ENCODE results near the gene CLCN2.

CLCN2 gene

GRCh38 chr3:184307915-184308314, 53.5 kb downstream of the CLCN2 start:
- peaks cover 45% of the 10 kb centered on the region for H3K36me3 ChIP-seq (ENCODE audit: control insufficient read depth, insufficient read depth, low read length)
- H3K9ac ChIP-seq (ENCODE audit: low read depth, low read length): no peak overlapping the region
- no peaks in the 10 kb centered on the region for H3K9me3 ChIP-seq (ENCODE audit: control insufficient read depth, insufficient read depth, low read length)
- no peak overlapping the region for H3K4me3 ChIP-seq (ENCODE audit: low read depth, low read length)
- no peaks in the 10 kb centered on the region for H3K4me1 ChIP-seq (ENCODE audit: control insufficient read depth, insufficient read depth, low read length)
- H3K27me3 ChIP-seq (ENCODE audit: control insufficient read depth, insufficient read depth, low read length): no peaks in the 10 kb centered on the region

GRCh38 chr3:184306341-184306972, 54.9 kb downstream of the CLCN2 start:
- Histone ChIP-seq H3K9me3 (ENCODE audit: control insufficient read depth, insufficient read depth, low read length) (no peaks in the 10 kb centered on the region), H3K4me1 (ENCODE audit: control insufficient read depth, insufficient read depth, low read length) (no peaks in the 10 kb centered on the region), H3K9ac (ENCODE audit: low read depth, low read length) (no peak overlapping the region), H3K27me3 (ENCODE audit: control insufficient read depth, insufficient read depth, low read length) (no peaks in the 10 kb centered on the region), H3K36me3 (ENCODE audit: control insufficient read depth, insufficient read depth, low read length) (peaks cover 59% of the 10 kb centered on the region), H3K4me3 (ENCODE audit: low read depth, low read length) (no peak overlapping the region)

GRCh38 chr3:184305577-184305976, 55.8 kb downstream of the CLCN2 start:
- Histone ChIP-seq H3K9me3 (ENCODE audit: control insufficient read depth, insufficient read depth, low read length) (no peaks in the 10 kb centered on the region), H3K27me3 (ENCODE audit: control insufficient read depth, insufficient read depth, low read length) (no peaks in the 10 kb centered on the region)

GRCh38 chr3:184300378-184300720, 61.1 kb downstream of the CLCN2 start:
- peaks cover 28% of the 10 kb centered on the region for H3K36me3 ChIP-seq (ENCODE audit: control insufficient read depth, insufficient read depth, low read length)
- peak overlapping the region; percentile 94 for H3K4me3 ChIP-seq (ENCODE audit: low read depth, low read length)
- H3K27me3 ChIP-seq (ENCODE audit: control insufficient read depth, insufficient read depth, low read length): no peaks in the 10 kb centered on the region

More at GRCh38 chr3:184305577-184305976, 55.8 kb downstream of the CLCN2 start:
- Histone ChIP-seq H3K9ac (ENCODE audit: low read depth, low read length) (no peak overlapping the region), H3K4me3 (ENCODE audit: low read depth, low read length) (no peak overlapping the region), H3K36me3 (ENCODE audit: control insufficient read depth, insufficient read depth, low read length) (peaks cover 61% of the 10 kb centered on the region), H3K4me1 (ENCODE audit: control insufficient read depth, insufficient read depth, low read length) (no peaks in the 10 kb centered on the region)

GRCh38 chr3:184299488-184300377, 61.7 kb downstream of the CLCN2 start:
- Histone ChIP-seq H3K9ac (ENCODE audit: low read depth, low read length) (peak overlapping the region; percentile 27), H3K4me1 (ENCODE audit: control insufficient read depth, insufficient read depth, low read length) (no peaks in the 10 kb centered on the region), H3K4me3 (ENCODE audit: low read depth, low read length) (peak overlapping the region; percentile 94), H3K9me3 (ENCODE audit: control insufficient read depth, insufficient read depth, low read length) (no peaks in the 10 kb centered on the region), H3K27me3 (ENCODE audit: control insufficient read depth, insufficient read depth, low read length) (no peaks in the 10 kb centered on the region), H3K36me3 (ENCODE audit: control insufficient read depth, insufficient read depth, low read length) (peaks cover 28% of the 10 kb centered on the region)

More at GRCh38 chr3:184300378-184300720, 61.1 kb downstream of the CLCN2 start:
- Histone ChIP-seq H3K9me3 (ENCODE audit: control insufficient read depth, insufficient read depth, low read length) (no peaks in the 10 kb centered on the region), H3K9ac (ENCODE audit: low read depth, low read length) (no peak overlapping the region), H3K4me1 (ENCODE audit: control insufficient read depth, insufficient read depth, low read length) (no peaks in the 10 kb centered on the region)

- Histone ChIP-seq H3K4me1 (ENCODE audit: control insufficient read depth, insufficient read depth, low read length) (no peaks in the 10 kb centered on the region), H3K4me3 (ENCODE audit: low read depth, low read length) (peak within 1 kb of the TSS; percentile 94), H3K27me3 (ENCODE audit: control insufficient read depth, insufficient read depth, low read length) (no peaks in the 10 kb centered on the region), H3K9ac (ENCODE audit: low read depth, low read length) (peak within 1 kb of the TSS; percentile 48), H3K9me3 (ENCODE audit: control insufficient read depth, insufficient read depth, low read length) (no peaks in the 10 kb centered on the region), H3K36me3 (ENCODE audit: control insufficient read depth, insufficient read depth, low read length) (peaks cover 25% of the 10 kb centered on the region)
These were observed 62.5 kb downstream of the CLCN2 start, which contains the start of gene PSMD2 for GRCh38 chr3:184298759-184299487. Gene PSMD2 (plus strand): TSS chr3:184299241. CDS start chr3:184299267, 26 bp downstream.

- Histone ChIP-seq H3K9me3 (ENCODE audit: control insufficient read depth, insufficient read depth, low read length) (no peaks in the 10 kb centered on the region), H3K4me3 (ENCODE audit: low read depth, low read length) (no peak overlapping the region), H3K9ac (ENCODE audit: low read depth, low read length) (no peak overlapping the region), H3K4me1 (ENCODE audit: control insufficient read depth, insufficient read depth, low read length) (no peaks in the 10 kb centered on the region), H3K36me3 (ENCODE audit: control insufficient read depth, insufficient read depth, low read length) (peaks cover 4% of the 10 kb centered on the region), H3K27me3 (ENCODE audit: control insufficient read depth, insufficient read depth, low read length) (no peaks in the 10 kb centered on the region)
These were observed 64.8 kb downstream of the CLCN2 start for GRCh38 chr3:184296616-184297015.

Data from iPS-15b (cell line).